ENCODE measurements around the gene KRT6B.
"Not testable (repeated sequence)": the region's sequence is repeated elsewhere in the genome, so short reads cannot be mapped to it uniquely, and the experiment has no call there.

KRT6B gene

DNA sequence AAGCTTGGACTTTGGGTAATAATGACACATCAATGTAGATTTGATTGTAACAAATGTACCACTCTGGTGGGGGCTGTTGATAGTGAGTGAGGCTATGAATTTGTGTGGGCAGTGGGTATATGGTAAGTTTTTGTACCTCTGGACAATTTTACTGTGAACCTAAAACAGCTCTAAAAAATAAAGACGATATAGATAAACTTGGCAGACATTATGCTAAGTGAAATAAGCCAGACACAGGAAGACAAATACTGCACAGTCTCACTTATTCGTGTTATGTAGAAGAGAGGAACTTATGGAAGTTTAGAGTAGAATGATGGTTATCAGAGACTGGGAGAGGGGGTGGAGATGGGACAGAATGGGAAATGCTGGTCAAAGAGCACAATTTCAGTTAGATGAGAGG, 13.0 kb upstream of the KRT6B start:
- no peak for DNase-seq

DNA sequence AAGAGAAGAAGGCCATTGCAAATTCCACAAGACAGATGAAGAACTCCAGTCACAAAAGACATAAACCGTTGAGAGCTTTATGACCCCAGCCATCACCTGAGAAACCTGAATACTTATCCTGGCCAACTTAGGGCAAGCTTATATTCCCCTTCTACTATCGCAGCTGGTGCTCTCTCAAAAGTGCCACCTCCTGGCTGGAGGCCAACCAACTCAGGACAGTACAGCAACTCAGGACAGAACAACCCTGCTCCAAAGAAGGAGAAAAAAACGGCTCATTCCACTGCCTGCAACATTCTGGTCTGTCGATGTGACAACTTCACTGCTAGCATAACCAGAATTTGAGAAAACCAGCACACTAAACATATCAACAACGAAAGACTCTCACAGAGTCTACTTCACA, 9.7 kb upstream of the KRT6B start:
- no peak for DNase-seq

GRCh38 chr12:52458861-52459260, 6.9 kb upstream of the KRT6B start:
- no peak for DNase-seq

- DNase-seq = no peak
Measured at GRCh38 chr12:52455821-52456220, 3.9 kb upstream of the KRT6B start.

- DNase-seq = no peak
Measured at GRCh38 chr12:52454411-52455201, 2.7 kb upstream of the KRT6B start.

DNA sequence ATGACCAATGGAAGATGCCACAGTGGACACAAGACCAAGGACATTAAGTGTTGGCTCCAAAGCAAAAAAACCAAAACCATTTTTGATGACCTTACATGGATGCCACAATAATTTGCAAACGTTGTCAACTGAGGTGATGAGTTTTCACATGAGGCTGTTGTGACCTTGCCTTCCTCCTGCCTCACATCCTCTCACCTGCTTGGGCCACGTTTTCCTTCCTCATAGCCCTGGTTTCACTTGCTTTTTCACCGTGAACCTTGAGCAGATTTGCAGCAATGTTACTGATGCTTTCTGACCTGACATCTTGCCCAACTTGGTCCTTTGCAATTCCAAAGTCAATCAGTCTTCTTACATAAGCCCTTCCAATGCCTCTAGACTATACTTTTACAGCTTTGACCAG, 3.7 kb downstream of the KRT6B start:
- no peak for DNase-seq

- DNase-seq = not testable (repeated sequence)
Measured at GRCh38 chr12:52447196-52447595, 4.8 kb downstream of the KRT6B start.

DNA sequence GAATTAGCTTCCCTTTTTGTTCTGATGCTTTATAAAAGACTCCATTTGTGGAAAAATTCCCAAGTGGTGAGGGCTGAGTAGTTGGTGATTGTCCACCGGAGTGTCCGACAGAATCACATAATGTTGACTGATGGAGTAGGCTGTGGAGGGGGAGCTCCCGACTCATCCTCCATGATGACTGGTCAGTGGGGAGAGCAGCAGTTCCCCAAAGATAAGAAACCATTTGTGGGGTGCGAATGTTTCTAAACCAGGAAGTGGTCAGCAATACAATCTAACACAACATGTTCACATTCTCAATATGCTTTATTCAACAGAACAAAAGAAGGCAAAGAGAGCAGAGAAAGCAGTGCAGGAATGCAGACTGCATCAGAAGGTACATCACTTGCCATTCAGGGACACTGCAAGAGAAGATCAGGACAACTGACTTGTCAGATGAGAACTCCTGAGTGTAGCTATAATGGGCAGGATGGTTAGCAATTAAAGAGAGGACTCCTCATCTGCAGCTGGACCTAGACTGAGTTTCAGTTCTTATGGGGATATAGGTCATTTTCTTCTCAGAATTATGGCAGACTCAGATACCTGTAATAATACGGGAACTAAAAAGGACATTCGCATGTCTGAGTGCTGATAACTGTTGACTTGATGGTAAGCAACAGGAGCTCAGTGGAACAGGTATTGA, 5.4 kb downstream of the KRT6B start:
- no peak for DNase-seq

DNA sequence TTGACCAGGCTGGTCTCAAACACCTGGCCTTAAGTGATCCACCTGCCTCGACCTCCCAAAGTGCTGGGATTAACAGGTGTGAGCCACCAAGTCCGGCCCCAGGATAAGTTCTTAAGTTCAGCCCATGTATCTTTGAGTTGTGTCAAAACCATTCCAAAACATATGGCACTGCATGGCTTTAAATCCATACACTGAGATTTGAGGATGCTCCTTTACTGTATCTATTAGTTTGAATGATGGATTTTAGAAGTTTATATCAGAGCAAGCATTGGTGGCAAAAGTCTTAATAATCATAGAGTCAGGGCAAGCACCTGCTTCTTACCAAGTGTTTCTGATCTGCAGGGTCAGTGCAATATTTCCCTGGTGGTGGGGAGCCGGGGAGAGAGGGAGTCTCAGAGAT, 6.1 kb downstream of the KRT6B start:
- no peak for DNase-seq

DNA sequence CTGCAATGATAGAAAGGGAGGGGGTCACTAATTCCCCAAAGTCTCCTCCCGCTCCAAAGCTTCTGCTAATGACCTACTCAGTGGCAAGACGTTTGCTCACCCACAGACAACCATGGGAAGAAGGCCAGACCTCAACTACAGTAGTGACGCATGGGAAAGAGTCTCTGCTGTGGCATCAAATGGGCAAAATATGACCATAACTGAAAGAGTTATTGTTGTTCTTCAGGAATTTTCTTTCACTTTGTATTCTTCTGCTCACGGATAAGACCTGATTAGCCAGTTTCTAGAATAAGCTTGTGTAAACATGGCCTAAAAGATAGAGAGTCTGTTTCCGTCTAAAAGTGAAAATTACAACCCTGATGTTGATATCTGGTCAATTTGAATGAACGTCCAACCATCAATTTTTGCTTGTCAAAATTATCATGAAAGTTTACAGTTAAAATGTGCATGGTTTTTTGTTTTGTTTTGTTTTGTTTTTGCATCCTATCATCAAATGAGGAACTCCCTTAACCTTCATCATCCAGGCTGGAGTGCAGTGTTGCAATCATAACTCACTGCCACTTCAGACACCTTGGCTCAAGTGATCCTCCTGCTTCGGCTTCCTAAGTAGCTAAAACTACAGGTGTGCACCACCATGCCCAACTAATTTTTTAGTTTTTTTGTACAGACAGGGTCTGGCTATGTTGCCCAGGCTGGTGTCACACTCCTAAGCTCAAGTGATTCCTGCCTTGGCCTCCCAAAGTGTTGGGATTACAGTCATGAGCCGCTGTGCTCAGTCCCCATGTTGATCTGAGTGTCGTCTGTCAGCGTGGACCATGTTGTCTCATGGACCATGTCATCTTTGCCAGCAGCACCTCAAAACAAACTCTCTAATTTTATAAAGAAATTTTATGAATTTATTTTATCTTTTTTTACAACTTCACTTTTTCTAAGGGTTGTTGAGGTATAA, 7.0 kb downstream of the KRT6B start:
- DNase-seq = no peak

- no peak for DNase-seq
Measured at GRCh38 chr12:52443966-52444365, 8.0 kb downstream of the KRT6B start.

DNA sequence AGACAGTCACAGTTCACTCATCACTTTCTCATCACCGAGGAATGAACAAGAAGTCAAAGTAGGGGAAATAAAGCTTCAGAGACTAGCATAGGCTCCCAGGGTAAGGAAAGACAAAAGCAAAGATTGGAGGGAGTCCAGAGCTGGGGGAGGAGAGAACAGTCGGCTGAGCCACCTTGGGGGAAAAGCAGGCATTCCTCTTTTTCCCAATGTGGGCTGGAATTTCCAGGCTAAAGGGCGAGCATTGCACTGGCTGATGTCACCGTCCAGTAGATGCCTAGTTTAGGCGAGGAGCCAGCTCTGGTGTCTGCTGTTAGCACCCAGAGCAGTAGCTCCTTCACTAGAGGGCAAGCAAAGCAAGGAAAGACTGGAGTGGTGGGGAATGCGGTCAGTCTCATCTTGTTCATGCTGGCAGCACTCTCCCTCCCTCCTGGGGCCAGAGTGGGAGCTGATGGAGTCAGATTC, 9.3 kb downstream of the KRT6B start:
- no peak for DNase-seq

DNA sequence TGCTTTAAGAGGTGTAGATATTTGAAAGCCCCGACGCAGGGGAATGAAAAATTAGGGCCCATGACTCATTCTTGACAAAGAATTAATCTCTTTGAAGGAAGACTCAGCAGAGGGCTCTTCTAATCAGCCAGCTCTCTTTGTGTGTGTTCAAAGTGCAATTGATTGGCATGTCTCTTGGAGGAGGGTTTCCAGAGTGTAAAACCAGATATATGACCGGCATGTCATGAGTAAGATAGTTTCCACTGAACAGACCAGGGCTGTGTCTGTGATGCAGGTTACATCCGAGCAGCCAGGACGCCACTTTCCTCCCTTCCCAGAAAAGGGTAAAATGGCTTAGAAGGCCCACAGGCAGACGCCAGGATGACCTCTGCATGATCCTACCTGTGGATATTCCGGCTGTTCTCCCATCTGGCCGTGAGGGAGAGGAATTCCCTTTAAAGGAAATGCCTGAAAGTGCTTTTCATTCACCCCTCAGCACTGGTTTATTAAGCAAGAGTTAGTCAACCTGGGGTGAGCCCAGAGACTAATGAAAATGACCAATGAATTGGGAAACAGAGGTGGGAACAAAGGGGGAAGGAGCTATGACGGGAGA, 10.5 kb downstream of the KRT6B start:
- DNase-seq = no peak

DNA sequence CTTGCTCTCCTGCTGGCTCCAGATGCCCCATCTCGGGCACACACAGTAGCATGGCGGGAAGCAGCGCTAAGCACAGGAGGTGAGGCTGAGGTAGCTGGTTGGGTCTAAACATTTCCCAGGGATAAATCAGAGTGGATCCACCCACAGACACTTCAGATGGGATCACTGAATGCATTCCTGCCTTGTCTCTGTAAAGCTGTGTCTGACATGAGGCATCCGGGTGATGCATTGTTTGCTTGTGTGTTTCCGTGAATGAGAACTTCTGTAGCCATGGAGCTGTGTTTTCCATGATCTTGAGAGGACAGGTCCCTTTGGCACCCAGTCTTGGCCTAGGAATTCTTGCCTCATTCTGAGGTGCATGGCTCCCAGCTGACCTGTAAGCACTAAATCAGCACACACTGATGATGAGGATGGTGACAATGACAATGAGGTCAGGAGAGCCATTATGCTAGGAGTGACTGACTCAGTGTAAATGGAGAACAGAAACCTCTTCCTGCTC, 11.1 kb downstream of the KRT6B start:
- no peak for DNase-seq

GRCh38 chr12:52439845-52440244, 12.1 kb downstream of the KRT6B start:
- DNase-seq = no peak

- no peak for DNase-seq
Measured at GRCh38 chr12:52439420-52439819, 12.5 kb downstream of the KRT6B start.

DNA sequence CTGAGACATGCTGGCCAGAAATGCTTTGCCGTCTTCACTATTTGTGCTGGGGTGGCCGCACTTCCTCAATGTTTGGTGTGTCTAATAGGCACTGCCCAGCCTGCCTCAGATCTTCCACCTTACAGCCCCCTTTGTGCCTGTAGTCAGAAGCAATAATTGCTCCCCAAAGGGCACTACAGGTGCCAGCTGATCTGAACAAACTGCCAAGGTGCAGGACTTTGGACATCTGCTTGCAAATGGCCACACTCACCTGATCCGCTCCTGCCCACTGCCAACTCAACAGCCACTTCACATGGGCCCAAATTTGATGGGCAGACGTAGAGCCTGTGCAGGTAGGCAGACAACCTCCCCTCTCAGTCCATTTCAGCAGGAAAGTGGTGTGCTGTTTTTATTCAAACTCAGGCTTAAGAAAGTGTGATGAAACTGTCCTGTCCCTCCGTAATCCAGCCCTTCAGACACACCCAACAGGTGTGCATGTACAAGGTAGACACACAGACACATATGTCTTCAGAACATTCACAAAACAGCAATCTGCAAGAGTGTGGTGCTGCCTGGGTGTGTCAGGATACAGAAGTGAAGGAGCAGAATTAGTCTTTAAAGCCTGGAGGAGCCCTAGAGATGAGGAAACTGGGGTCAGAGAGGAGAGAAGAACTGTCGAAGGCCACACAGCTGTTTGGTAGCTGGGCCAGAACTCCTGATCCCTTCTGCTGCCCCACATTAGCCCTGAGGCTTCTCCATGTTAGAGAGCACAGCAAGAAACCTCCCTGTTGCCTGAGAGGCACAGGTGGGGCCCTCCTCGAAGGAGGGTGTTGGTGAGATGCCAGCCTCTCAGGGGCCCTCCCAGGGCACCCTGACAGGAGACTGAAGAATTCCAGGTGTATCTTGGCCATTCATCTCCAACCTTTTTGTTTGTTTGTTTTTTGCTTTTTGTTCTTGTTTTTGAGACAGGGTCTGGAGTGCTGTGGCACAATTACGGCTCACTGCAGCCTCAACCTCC, 13.3 kb downstream of the KRT6B start:
- DNase-seq = no peak

GRCh38 chr12:52437508-52437907, 14.4 kb downstream of the KRT6B start:
- DNase-seq = no peak

DNA sequence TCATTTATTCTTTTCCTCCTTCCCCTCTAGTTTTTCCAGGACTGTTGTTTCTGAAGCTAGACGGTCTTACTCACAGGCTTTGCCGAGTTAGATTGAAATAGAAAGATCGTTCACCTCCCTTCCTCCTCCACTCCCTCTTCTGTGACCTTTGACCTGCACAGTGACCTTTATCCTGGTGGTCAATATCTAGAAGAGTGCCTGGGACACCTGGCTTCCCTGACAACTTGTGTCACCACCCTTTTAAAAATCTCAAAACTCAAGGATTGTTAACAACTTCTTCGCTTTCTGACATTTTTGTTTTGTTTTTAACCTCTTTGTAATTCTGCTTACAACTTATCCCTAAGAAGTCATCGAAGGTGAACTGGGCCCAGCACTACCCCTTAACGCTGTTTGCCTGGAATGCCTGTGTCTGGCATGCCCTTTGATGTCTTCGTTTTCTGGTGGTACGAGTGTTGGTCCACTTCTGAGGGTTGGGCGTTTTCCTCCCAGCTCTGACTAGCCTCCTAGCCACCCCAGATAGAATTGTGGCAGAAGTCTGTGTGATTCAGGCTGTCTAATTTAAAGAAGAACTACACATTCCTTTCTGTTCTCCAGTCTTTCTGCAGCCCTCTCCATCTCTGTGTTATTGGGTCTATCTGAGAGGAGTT, 15.0 kb downstream of the KRT6B start:
- no peak for DNase-seq

DNA sequence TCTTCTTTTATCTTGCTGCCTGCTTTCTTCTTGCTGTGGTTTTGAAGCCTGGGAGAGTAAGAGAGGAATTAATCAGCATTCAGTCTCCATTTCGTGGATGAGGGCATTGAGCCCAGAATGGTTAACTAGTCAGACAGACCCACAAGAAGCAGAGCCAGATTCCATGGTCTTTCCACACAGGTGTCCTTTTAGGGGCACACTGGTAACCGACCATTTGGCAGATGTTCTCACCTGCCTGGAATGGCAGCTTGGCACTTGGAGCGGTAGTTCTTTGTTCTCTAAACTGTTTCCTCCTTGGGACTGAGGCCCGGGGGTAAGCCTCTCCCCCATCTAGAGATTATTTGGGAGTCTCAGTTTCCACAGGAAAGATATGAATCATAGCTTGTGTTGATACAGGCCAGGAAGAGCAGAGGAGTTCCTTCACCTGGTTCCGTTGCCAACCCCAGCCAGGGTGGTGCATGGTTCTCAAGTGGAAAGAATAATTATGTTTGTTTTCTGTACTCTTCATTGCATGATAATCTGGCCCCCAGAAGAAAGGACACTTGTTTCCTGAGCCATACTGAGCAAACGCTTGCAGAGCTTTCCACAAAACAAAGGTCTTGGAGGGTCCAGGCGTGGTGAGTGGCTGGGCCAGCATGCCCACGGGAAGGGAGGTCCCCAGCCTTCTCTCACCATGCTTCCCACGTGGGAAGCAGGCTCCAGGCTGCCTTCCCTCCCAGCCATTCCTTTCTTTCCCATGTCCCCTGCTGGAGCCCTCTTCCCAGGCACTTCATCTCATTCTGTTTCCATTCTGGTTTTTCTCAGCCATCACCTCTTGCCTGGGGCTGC, 15.7 kb downstream of the KRT6B start:
- DNase-seq = no peak
